GM12801 (cell line): ENCODE data around the gene TXNL4A.

Source experiments
- CTCF ChIP-seq: IDR thresholded peaks from one replicate; pipeline ENCODE4 v1.5.1; 2011; ENCODE audit warnings: control low read depth; ENCODE audit not compliant: insufficient read length; ENCODE audit errors: extremely low read depth

The TXNL4A gene

GRCh38 chr18:79970419-79971133 is 17.8 kb downstream of the TXNL4A start:
- no peak for TF ChIP-seq CTCF

- TF ChIP-seq CTCF = no peak
These were observed 23.1 kb downstream of the TXNL4A start for GRCh38 chr18:79965119-79965902.

- no peak for TF ChIP-seq CTCF
These were observed 23.8 kb downstream of the TXNL4A start, which contains the start of gene HSBP1L1 for GRCh38 chr18:79964330-79965118. HSBP1L1 (plus strand) TSS chr18:79964643; CDS start chr18:79964736, 93 bp downstream.

GRCh38 chr18:79963658-79964329 is 24.6 kb downstream of the TXNL4A start:
- no peak for TF ChIP-seq CTCF

- TF ChIP-seq CTCF = no peak
These were observed 25.3 kb downstream of the TXNL4A start for GRCh38 chr18:79962835-79963657.

GRCh38 chr18:79962311-79962710 is 26.1 kb downstream of the TXNL4A start:
- TF ChIP-seq CTCF = no peak
